ENCODE measurements around the gene LYRM4.

LYRM4 gene

DNA sequence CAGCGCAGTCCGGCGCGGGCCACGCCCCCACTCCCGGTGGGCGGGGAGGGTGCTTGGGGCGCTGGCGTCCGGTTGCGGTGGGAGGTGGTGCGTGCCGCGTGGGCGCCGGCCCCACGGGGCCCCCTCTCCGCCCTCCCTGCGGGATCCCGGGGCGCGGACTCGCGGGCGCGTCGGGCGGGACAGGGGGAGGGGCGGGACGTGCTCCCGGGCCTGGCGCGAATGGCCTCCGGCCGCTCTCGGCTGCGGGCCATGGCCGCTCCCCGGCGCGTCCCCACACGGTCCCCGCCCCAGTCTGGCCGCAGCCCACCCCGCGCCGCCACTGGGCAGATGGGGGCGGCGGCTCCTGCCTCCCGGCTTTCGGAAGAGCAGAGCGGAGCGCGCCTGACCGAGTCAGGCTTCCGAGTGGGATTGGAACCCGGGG, 176.4 kb downstream of the LYRM4 start:
- TF ChIP-seq, protein P1, sequence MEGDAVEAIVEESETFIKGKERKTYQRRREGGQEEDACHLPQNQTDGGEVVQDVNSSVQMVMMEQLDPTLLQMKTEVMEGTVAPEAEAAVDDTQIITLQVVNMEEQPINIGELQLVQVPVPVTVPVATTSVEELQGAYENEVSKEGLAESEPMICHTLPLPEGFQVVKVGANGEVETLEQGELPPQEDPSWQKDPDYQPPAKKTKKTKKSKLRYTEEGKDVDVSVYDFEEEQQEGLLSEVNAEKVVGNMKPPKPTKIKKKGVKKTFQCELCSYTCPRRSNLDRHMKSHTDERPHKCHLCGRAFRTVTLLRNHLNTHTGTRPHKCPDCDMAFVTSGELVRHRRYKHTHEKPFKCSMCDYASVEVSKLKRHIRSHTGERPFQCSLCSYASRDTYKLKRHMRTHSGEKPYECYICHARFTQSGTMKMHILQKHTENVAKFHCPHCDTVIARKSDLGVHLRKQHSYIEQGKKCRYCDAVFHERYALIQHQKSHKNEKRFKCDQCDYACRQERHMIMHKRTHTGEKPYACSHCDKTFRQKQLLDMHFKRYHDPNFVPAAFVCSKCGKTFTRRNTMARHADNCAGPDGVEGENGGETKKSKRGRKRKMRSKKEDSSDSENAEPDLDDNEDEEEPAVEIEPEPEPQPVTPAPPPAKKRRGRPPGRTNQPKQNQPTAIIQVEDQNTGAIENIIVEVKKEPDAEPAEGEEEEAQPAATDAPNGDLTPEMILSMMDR (IDR thresholded peaks at IDR 0.05; ENCODE audit: low read depth, low read length), result no peak
- no peak for DNase-seq (ENCODE audit: low read depth, low spot score)
- peak overlapping the region; percentile 48 for H3K4me3 ChIP-seq (ENCODE audit: low read depth, low read length)
- in situ Hi-C loops (cut with HindIII; ENCODE audit: low sequenced_read_pairs), result no loop called here

DNA sequence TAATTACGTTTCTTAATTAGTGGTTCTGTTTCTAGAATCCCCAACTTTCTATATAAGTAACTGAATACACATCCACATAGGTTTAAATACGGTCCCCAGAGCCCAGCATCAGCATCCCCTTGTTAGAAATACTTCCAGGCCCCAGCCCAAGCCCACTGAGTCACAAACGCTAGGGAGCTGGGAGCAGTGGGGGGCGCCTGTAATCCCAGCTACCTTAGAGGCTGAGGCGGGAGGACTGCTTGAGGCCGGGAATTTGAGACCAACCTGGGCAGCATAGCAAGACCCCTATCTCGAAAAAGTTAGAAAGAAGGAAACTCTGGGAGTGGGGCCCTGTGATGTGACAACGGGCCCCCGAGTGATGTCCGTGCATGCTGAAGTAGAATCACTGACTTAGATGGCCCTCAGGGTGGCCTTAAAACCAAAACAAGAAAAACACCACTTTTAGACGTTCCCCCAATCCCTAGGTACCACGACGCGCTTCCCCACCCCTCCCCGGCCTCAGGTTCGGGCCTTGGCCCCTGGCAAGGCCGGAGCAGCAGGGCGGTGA, 176.9 kb downstream of the LYRM4 start:
- TF ChIP-seq, protein P1 (IDR thresholded peaks at IDR 0.05; ENCODE audit: low read depth, low read length), result no peak
- in situ Hi-C loops (cut with HindIII; ENCODE audit: low sequenced_read_pairs), result no loop called here
- H3K4me3 ChIP-seq (ENCODE audit: low read depth, low read length), result no peak overlapping the region
- DNase-seq (ENCODE audit: low read depth, low spot score), result no peak

DNA sequence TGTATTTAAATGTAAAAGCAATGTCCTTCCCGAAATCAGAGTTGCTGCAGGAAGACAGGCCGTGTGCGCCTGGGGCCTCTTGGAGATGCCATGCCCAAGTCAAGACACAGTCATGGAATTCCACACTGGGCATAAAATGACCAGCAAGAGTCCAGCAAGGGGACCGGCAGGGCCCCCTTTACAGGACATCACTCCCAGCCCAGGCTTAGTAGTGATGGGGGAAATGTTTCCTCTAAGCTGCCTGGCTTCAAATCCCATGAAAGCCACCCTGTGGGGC, 177.5 kb downstream of the LYRM4 start:
- no peak for DNase-seq (ENCODE audit: low read depth, low spot score)
- in situ Hi-C loops (cut with HindIII; ENCODE audit: low sequenced_read_pairs), result no loop called here
- no peak overlapping the region for H3K4me3 ChIP-seq (ENCODE audit: low read depth, low read length)
- TF ChIP-seq, protein P1 (IDR thresholded peaks at IDR 0.05; ENCODE audit: low read depth, low read length), result no peak

DNA sequence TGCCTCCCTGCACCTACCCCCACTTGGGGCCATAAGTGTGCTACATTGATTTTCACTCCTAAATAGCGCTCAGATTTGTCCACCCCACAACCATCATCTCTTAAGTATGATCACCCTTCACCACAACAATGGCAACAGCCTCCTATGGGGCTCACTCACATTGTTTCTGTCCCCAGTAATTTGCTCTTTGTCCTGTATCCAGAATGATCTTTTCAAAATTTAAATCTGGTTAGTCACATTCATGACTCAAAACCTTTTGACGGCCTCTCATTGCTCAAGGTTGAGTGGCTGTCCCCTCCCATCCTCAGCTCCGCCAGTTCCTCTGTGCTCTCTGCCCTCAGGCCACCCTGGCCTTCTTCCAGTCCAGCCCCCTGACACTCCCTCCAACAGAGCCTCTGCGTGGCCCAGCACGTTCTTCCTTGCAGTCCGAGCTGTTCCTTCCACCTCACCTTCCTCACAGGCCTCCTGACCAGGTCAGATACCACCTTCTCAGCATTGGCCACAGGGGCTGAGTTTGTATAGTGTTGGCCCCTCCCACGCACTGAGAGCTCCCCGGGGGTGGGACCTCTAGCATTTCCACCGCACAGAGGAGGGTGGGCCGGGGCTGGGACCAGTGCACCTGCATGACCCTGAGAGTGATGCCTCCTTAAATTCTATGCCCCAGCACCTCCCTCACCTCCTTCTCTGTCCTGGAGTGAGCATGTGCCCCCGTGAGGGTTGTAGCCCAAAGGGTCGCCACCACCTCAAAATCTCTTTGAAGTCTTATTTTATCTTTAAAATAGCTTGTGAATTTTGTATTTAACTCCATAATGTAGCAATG, 178.1 kb downstream of the LYRM4 start:
- DNase-seq (ENCODE audit: low read depth, low spot score), result peak; percentile 54
- in situ Hi-C loops (cut with HindIII; ENCODE audit: low sequenced_read_pairs), result no loop called here
- TF ChIP-seq, protein P1 (IDR thresholded peaks at IDR 0.05; ENCODE audit: low read depth, low read length), result no peak
- H3K4me3 ChIP-seq (ENCODE audit: low read depth, low read length), result no peak overlapping the region

DNA sequence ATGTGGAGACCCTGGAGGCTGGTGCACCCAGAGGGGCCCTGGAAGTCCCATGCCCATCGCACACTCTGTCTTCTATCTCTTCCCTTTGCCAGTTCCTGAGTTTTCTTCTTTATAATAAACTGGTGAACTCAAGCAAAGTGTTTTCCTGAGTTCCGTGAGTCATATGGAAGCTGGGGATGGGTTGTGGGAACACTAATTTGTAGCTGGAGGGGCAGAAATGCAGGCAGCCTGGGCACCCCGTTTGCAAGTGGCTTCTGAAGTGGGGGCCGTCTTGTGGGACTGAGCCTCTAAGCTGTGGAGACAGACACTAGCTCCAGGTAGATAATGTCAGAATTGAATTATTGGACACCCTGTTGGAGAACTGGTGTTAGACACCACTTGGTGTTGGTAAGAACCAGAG, 178.8 kb downstream of the LYRM4 start:
- in situ Hi-C loops (cut with HindIII; ENCODE audit: low sequenced_read_pairs), result no loop called here
- no peak overlapping the region for H3K4me3 ChIP-seq (ENCODE audit: low read depth, low read length)
- TF ChIP-seq, protein P1 (IDR thresholded peaks at IDR 0.05; ENCODE audit: low read depth, low read length), result no peak
- peak; percentile 12 for DNase-seq (ENCODE audit: low read depth, low spot score)

DNA sequence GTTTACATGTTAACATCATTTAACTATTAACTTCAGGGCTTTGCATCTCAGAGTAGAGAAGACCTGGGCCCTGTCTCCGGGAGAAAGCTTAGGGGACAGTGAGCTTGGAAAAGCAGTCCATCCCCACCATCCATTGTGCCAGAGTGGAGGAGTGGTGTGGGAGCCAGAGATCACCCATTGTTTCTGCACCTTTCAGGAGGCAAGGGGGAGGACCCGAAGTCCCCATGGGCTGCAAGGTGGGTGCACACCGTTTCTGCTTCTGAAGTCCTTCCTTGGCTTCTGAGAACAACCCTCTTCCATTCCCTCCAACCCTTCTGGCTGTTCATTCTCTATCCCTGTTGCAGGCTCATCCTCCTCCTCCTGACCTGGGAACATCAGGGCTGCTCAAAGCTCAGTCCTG, 179.6 kb downstream of the LYRM4 start:
- no peak for DNase-seq (ENCODE audit: low read depth, low spot score)
- in situ Hi-C loops (cut with HindIII; ENCODE audit: low sequenced_read_pairs), result no loop called here
- TF ChIP-seq, protein P1 (IDR thresholded peaks at IDR 0.05; ENCODE audit: low read depth, low read length), result no peak
- no peak overlapping the region for H3K4me3 ChIP-seq (ENCODE audit: low read depth, low read length)

All from astrocyte of the spinal cord (primary cell).